ENCODE results near the gene PRUNE1. TPM values are rescaled to one million over a fixed set of nuclear protein-coding genes. Genes with fewer than 3 reads are reported as not detected.

PRUNE1 gene
- total RNA-seq, 1 donor from 2014 or later: 36.5 TPM

DNA sequence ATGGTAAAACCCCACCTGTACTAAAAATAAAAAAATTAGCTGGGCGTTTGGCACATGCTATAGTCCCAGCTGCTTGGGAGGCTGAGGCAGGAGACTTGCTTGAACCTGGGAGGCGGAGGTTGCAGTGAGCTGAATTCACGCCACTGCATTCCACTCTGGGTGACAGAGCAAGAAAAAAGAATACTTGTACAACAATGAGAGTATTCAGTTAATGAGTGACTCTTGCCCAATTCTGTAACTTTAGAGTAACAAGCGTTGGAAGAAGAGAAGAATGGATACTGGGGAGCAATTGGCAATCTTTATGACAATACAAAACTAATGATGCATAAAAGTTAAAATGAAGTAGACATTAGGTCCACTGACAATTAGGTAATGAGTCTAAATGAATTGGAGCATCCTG, 15.6 kb upstream of the PRUNE1 start:
- no peak overlapping the region for H3K27ac ChIP-seq
- TF ChIP-seq, protein P1, sequence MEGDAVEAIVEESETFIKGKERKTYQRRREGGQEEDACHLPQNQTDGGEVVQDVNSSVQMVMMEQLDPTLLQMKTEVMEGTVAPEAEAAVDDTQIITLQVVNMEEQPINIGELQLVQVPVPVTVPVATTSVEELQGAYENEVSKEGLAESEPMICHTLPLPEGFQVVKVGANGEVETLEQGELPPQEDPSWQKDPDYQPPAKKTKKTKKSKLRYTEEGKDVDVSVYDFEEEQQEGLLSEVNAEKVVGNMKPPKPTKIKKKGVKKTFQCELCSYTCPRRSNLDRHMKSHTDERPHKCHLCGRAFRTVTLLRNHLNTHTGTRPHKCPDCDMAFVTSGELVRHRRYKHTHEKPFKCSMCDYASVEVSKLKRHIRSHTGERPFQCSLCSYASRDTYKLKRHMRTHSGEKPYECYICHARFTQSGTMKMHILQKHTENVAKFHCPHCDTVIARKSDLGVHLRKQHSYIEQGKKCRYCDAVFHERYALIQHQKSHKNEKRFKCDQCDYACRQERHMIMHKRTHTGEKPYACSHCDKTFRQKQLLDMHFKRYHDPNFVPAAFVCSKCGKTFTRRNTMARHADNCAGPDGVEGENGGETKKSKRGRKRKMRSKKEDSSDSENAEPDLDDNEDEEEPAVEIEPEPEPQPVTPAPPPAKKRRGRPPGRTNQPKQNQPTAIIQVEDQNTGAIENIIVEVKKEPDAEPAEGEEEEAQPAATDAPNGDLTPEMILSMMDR (IDR thresholded peaks at IDR 0.05): no peak
- intact Hi-C loops (cut with DNase I): no loop called here
- H3K4me1 ChIP-seq: no peaks in the 10 kb centered on the region
- peaks cover 9 to 11% of the 10 kb centered on the region in 2 donors for H3K36me3 ChIP-seq
- H3K9me3 ChIP-seq: no peaks in the 10 kb centered on the region
- no peaks in the 10 kb centered on the region for H3K27me3 ChIP-seq
- no peak for DNase-seq (ENCODE audit: low spot score in 2 of 2)
- no peak overlapping the region for H3K4me3 ChIP-seq

DNA sequence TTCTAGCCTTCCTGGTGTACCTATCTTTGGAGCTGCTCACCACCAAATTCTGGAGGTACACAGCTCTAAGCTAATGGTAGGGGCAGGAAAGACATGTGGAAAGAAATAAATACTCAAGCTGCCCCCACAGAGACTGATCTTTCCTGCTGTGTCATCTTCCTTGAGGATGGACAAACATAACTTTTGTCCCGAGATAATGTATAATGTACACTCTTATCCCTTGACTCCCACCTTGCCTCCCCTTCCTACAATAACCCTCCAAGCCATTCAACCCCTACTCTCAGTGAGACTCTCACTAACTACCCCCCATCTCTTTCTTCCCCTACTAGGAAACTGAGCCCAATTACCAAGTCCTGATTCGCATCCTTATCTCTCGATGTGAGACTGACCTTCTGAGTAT, 14.0 kb upstream of the PRUNE1 start:
- H3K27ac ChIP-seq: no peak overlapping the region
- intact Hi-C loops (cut with DNase I): no loop called here
- H3K4me1 ChIP-seq: no peaks in the 10 kb centered on the region
- H3K36me3 ChIP-seq: peaks cover 25% of the 10 kb centered on the region in 2 donors
- TF ChIP-seq, protein P1 (IDR thresholded peaks at IDR 0.05): no peak
- no peak for DNase-seq (ENCODE audit: low spot score in 2 of 2)
- H3K4me3 ChIP-seq: no peak overlapping the region
- H3K27me3 ChIP-seq: no peaks in the 10 kb centered on the region
- no peaks in the 10 kb centered on the region for H3K9me3 ChIP-seq

DNA sequence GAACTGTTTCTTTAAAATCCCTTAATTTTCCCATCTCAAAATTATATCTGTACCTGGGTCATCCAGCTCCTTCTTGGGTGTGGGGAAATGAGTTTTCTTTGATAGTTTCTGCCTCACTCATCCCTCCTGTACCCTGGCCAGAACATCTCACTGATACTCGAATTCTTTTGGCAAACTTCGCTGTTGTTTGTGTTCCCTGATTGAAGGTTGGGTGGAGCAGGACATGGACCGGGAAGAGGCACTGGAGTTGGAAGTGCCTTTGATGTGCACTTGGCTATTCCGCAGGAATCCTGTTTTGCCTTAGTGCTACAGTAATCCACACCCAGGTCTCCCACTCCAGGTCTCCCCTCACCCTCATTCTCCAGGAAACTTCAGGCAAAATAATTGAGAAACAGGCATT, 12.8 kb upstream of the PRUNE1 start:
- Histone ChIP-seq H3K4me1 (no peaks in the 10 kb centered on the region), H3K27me3 (no peaks in the 10 kb centered on the region), H3K36me3 (peaks cover 33% of the 10 kb centered on the region in 2 donors), H3K9me3 (no peaks in the 10 kb centered on the region), H3K27ac (peak overlapping the region in 1 of 2 donors; percentile 3), H3K4me3 (no peak overlapping the region)
- TF ChIP-seq, protein P1 (IDR thresholded peaks at IDR 0.05): no peak
- intact Hi-C loops (cut with DNase I): no loop called here
- no peak for DNase-seq (ENCODE audit: low spot score in 2 of 2)

DNA sequence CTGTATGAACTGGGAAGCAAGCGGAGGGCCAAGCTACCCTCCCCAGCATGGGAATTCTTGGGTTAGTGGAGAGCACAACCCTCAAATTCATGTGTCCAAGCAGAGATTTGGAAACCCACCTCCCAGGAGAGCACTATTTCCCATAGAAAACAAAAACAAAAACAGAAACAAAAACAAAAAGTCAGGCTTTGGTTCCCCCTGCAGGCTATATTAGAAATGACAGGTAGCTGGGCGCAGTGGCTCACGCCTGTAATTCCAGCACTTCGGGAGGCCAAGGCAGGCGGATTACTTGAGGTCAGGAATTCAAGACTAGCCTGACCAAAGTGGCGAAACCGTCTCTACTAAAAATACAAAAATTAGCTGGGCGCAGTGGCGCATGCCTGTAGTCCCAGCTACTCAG, 12.4 kb upstream of the PRUNE1 start:
- no peak for DNase-seq (ENCODE audit: low spot score in 2 of 2)
- H3K4me1 ChIP-seq: no peaks in the 10 kb centered on the region
- intact Hi-C loops (cut with DNase I): loop anchor here (2.0 kb wide), 1 partner anchor 17 kb away; no protein-coding TSS in a partner anchor
- H3K4me3 ChIP-seq: no peak overlapping the region
- H3K27ac ChIP-seq: peak overlapping the region in 1 of 2 donors; percentile 3
- TF ChIP-seq, protein P1 (IDR thresholded peaks at IDR 0.05): peak; percentile 77 to 81 (median 80)
- H3K36me3 ChIP-seq: peaks cover 33% of the 10 kb centered on the region in 2 donors
- H3K9me3 ChIP-seq: no peaks in the 10 kb centered on the region
- no peaks in the 10 kb centered on the region for H3K27me3 ChIP-seq

DNA sequence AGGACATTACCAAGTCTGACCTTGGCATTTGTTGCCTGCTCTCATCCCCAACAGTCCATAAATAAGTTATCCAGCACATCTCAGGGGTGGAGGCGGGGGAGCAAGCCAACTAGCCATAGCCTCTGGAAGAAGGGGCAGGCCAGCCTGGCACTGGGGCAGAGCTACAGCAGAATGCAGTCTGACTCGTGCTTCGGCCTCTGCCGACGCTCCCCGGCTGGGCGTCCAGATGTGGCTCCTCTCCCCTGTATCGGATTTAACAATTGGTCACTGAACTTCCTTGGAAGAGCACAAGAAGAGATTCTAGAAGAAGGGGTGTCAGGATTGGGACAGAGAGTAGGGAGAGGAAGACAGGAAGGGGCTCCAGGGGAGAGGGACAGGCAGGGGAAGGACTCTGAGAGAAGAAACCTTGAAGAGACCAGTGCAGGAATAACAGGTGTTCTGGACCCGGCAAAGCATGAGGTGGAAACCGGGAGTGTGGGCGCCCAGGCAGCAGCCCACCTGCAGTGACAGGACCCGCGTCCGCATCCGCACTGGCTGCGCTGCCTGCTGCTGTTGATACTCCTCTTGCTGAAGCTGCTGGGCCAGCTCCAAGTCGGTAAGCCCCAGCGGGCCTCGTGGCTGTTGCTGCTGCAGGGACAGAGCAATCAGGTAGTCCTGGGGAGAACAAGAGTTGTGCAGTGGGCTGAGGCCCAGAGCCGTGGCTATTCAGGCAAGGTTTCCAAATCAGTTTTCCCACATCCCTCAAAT, 10.9 kb upstream of the PRUNE1 start:
- Histone ChIP-seq H3K27me3 (no peaks in the 10 kb centered on the region), H3K36me3 (peaks cover 35 to 39% of the 10 kb centered on the region in 2 donors)
- intact Hi-C loops (cut with DNase I): loop anchor here (2.0 kb wide), 1 partner anchor 18 kb away; no protein-coding TSS in a partner anchor

More for the DNA sequence above, 10.9 kb upstream of the PRUNE1 start:
- Histone ChIP-seq H3K9me3 (no peaks in the 10 kb centered on the region), H3K4me1 (no peaks in the 10 kb centered on the region), H3K27ac (no peak overlapping the region), H3K4me3 (no peak overlapping the region)
- no peak for DNase-seq (ENCODE audit: low spot score in 2 of 2)
- TF ChIP-seq, protein P1 (IDR thresholded peaks at IDR 0.05): no peak
